ENCODE results near the gene ILDR1.
"Not testable (repeated sequence)": the region's sequence is repeated elsewhere in the genome, so short reads cannot be mapped to it uniquely, and the experiment has no call there.

DNA sequence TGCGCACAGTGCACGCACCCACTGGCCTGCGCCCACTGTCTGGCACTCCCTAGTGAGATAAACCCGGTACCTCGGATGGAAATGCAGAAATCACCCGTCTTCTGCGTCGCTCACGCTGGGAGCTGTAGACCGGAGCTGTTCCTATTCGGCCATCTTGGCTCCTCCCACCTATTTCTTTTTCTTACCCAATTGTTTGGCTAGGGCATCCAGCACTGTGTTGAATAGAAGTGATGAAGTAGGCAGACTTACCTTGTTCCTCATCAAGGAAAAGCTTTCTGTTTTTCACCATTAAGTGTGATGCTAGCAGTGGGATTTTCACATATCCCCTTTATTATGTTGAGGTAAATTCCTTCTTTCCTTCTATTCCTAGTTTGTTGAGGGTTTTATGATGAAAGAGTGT is 25.7 kb upstream of the ILDR1 start:
- TF ChIP-seq, protein P1, sequence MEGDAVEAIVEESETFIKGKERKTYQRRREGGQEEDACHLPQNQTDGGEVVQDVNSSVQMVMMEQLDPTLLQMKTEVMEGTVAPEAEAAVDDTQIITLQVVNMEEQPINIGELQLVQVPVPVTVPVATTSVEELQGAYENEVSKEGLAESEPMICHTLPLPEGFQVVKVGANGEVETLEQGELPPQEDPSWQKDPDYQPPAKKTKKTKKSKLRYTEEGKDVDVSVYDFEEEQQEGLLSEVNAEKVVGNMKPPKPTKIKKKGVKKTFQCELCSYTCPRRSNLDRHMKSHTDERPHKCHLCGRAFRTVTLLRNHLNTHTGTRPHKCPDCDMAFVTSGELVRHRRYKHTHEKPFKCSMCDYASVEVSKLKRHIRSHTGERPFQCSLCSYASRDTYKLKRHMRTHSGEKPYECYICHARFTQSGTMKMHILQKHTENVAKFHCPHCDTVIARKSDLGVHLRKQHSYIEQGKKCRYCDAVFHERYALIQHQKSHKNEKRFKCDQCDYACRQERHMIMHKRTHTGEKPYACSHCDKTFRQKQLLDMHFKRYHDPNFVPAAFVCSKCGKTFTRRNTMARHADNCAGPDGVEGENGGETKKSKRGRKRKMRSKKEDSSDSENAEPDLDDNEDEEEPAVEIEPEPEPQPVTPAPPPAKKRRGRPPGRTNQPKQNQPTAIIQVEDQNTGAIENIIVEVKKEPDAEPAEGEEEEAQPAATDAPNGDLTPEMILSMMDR (IDR thresholded peaks at IDR 0.05; ENCODE audit: low read depth, low read length) = not testable (repeated sequence)
- not testable (repeated sequence) for TF ChIP-seq POLR2A (IDR thresholded peaks at IDR 0.05; ENCODE audit: extremely low read depth, insufficient read length)
- TF ChIP-seq, protein P2, sequence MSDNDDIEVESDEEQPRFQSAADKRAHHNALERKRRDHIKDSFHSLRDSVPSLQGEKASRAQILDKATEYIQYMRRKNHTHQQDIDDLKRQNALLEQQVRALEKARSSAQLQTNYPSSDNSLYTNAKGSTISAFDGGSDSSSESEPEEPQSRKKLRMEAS (IDR thresholded peaks at IDR 0.05; ENCODE audit: low read depth, low read length) = not testable (repeated sequence)

Measured in NB4 (cell line).